Limb (tissue), 2 donors: Measurements from ENCODE around the gene TMEM184B.
"Not testable (repeated sequence)": the region's sequence is repeated elsewhere in the genome, so short reads cannot be mapped to it uniquely, and the experiment has no call there.

Experiments
- DNase-seq, 2 donors: peaks; one replicate each; pipeline ENCODE4 v3.0.0-alpha.2; 2016; ENCODE audit errors: extremely low spot score in 2 of 2

TMEM184B gene

DNA sequence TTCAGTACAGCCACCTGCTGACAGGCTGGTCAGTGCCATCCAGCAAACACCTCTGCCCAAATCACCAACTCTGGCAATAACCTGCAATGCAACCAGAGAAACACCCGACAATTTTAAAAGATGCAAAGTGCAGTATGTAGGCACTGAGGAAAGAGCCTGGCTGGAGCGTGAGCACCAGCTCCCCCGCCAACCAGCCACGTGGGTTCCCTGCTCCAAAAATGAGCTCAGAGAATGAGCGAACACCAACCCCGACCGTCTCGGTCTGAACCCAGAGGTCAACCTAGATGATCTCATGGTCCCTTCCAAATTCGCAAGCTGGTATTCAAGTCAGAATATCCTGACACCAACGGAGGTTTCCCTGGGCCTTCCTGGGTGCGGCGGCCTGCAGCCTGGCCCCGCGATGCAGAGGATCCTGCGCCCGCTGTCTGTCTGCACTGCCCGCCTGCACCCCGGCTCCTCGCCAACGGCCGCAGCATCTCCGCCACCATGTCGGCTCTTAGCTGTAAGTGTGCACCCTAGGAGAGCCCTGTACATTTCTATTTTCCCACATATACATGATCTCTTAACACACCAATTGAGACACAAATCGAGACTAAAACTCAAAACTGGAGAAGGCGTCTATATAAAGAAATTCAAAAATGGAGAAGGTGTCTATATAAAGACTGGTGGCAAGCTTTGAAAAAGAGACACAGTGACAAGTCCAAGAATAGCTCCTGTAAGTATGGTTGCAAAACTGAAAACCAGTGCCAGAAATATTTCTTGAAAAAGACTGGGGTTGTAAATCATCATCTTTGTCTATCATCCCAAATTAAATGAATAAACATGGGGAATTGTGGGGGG is 22.8 kb downstream of the TMEM184B start:
- no peak for DNase-seq

DNA sequence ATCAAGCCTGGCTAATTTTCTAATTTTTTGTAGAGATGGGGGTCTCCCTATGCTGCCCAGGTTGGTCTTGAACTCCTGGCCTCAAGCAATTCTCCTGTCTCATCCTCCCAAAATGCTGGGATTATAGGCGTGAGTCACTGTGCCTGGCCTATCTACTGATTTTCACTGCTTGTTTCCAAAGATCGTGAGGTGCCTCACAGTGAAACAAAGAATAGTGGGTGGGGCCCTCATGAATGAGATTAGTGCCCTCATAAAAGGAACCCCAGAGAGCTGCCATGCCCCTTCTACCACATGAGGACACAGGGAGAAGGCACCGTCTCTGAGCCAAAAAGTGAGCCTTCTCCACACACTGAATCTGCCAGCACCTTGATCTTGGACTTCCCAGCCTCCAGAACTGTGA is 23.5 kb downstream of the TMEM184B start:
- no peak for DNase-seq

DNA sequence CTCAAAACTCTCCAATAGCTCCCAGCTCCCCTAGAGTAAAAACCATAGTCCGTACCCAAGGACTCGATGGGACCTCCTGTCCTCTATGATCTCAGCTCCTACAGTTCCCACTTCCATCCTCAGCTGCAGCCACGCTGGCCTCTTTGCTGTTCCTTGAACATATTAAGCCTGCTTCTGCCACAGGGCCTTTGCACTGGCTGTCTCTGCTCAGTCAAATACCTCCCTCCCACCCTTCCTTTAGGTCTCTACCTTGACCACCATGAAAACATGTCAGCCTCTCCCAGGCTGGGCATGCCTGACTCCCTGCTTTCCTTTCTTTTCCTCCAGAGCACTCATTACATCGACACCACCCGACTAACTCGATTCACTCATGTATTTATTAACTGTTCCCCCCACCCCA is 24.5 kb downstream of the TMEM184B start:
- DNase-seq = no peak

DNA sequence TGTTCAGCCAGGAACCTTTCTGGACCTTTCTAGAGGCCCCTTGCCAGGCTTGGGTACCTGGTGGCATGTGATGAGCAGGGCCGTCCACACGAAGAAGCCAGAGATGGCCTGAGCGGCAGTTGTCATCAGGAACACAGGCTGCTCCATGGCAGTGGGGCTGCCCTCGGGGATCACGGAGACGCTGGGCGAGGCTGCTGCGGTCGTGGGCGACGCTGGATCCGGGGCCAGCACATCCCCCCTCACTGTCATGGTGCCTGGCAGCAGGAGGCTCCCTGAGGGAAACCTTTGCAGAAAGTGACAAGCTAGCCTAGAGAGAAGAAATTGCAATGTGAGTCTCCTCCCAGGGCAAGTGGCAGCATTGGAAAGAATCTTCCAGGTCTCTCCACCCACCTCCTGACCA is 25.1 kb downstream of the TMEM184B start:
- no peak for DNase-seq

DNA sequence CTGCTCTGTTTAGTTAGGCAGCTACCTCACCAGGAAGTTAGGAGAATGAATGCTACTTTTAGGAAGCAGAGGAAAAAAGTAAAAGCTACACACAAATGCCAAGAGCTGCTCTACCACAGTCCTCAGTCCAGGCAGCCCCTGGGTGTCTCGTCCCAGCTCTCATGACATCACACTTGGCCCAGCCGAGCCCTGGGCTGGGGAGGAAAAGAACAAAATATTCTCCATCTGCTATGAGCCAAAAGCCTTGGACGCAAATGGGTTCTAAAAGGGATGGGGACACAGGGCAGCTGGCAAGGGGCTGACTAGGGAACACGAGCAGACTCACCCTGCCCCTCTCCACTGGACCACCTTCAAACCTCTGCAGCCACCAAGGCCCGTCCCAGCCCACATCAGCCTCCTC is 26.1 kb downstream of the TMEM184B start:
- no peak for DNase-seq

DNA sequence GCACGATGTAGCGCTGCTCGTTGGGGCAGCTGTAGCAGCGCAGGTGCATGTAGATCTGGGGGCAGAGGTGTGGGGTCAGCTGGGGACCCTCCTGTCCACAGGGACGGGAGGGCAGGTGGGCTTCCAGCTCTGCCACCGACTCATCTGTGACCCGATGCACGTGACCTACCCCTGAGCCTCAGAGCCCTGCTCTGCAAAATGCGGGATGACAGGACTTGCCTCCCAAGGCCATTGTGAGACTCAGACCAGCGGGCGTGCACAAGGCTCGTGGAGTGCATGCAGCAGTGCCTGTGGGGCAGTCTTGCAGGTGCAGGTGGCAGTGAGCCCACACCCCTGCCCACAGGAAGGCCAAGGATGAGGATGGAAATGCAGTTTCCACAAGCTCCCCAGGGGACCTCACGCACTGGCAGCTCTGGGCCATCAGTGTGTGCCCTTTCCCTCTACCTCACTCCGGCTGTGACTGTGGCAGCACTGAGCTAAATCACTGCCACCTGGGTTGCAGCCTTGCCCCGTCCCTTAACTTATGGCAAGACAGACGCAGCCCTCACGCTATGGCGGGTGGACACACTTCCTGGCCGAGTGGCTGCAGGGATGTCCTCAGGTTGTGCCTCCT is 26.7 kb downstream of the TMEM184B start:
- DNase-seq = no peak

DNA sequence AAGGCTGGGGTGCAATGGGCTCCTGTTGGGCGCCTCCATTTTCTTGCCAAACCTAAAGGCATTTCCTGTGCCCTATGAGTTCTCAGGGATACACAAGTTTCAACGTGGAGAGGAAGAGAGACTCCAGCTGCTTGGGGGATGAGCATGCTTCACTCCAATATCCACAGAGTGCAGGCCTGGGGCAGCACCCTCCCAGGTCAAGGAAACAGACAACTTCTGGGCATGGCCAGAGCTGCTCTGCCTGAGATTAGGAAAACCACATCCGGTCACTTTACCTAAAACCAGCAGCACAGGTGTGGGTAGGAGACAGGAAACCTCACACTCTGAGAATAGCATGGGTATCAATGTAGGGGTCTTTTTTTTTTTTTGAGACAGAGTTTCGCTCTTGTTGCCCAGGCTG is 28.7 kb downstream of the TMEM184B start:
- no peak for DNase-seq

DNA sequence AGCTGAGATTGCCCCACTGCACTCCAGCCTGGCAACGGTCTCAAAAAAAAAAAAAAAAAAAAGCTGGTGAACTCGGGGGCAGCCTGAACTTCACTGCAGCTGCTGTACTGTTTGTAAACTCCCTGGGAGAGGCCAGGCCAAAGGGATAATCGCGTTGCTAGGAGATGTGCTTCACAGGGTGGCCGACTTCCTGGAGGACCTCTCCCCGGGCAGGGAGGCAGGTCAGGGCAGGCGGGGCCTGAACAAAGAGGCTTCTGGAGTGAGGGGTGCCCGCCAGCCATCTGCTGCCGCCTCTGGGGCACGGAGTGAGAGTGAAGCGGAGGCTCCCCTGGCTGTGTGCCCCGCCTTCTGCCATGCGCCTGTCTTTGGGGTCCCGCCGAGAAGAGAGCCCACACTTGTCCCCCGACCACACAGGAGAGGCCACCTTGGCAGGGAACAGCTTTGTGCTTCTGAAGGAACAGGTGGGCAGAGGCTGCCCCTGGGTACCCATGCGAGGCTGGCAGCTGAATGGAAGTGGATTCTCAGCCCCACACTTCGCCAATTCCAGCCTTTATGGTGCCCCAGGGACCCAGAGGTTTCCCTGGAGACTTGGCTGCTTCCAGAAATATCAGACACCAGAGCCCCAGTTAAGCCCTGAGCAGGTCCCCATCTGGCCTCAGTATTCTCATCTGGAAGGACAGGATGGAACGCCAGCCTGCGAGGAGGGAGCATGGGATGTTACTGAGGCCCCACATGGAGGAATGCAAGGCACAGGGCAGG is 29.6 kb downstream of the TMEM184B start:
- peak; percentile 64 to 68 for DNase-seq

DNA sequence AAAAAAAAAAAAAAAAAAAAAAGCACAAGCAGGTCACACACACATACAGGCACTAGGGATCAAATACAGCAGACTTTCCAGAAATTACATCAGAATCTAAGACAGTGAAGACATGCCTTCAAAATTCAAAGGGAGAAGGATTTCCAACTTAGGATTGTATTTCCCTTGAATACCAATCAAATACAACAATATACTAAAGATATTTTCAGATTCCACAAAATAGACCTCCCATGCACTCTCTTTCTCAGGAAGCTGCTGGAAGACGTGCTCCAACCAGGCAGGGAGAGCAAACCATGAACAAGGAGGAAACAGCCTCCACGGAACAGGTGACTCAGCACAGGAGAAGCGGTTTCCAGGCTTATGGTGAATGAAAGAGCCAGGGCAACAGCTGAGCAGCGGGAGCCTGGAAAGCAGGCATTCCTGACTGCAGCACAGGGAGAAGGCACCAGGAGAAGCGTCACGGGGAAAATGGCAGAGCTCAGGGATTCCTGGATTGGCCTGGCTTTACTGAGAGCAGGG is 32.0 kb downstream of the TMEM184B start:
- peak in 1 of 2 donors; percentile 64 for DNase-seq

DNA sequence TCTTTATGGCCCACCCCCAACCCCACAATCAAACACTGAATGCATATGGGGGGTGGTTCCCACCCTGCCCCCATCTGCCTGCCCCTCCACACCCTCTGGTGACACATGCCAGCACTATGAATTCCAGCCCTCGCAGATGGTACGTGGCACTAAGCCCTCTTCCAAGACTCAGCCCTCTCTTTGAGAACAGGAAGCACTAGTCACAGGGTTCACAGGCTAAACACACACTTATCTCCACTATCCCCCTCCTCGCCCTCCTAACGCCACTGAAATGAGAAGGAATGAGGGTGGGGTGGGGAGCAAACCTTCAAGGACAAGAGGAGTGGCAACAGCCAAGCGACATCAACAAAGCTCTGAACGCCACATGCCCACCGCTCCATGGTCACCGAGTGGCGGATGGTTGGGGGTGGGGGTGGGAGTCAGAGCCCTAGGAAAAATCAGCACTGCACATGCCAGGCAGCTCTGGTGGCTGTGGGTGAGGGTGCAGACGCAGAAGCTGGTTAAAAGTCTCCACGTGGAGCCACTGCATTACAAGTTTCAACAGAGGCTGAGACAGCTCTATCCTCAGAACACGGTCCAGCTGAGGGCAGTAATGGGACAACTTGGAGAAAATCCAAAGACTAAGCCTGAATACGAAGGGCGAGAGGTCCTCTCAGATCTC is 33.6 kb downstream of the TMEM184B start:
- no peak for DNase-seq

DNA sequence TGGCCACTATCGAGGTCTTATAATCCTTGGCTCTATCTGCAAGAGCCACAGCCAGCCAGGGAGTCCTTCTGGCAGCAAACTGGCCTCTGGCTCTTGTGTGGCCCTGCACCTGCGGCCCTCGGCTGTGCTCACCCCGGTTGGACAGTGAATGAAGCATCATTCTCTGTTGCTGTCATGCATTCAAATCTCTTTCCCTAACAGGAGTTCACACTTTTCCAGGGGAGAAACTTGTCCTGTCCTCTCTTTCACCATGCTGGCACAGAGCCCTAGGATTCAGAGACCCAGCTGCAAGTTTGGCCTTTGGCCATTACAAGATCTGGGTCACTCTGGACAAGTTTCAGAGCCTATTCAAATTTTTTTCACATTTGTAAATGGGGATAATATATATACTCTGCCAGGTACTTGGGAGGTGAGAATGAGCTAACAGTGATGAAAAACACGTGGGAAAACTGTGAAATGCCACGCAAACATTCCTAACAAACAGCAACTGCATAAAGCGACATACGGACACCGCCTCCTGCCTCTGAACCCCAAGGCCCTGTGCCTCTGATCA is 34.2 kb downstream of the TMEM184B start:
- DNase-seq = no peak

DNA sequence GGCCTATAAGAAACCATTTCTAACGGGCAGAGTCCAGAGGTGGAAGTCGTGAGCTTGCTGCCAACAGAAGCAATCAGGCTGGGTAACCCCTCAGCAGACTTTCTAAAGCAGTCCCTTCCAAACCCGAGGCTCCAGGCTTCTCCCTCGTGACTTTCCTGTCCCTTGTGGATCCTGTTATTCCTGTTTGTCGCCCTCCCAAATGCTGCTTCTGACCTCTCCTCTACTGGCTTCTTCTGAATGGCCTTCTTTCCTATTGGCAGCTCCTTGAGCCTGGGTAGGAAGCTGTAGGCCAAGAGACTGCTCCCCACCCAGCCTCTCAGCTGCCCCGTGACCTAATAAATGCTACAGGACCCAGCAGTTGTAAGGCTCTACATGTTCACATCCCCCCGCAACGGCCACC is 36.0 kb downstream of the TMEM184B start:
- no peak for DNase-seq

DNA sequence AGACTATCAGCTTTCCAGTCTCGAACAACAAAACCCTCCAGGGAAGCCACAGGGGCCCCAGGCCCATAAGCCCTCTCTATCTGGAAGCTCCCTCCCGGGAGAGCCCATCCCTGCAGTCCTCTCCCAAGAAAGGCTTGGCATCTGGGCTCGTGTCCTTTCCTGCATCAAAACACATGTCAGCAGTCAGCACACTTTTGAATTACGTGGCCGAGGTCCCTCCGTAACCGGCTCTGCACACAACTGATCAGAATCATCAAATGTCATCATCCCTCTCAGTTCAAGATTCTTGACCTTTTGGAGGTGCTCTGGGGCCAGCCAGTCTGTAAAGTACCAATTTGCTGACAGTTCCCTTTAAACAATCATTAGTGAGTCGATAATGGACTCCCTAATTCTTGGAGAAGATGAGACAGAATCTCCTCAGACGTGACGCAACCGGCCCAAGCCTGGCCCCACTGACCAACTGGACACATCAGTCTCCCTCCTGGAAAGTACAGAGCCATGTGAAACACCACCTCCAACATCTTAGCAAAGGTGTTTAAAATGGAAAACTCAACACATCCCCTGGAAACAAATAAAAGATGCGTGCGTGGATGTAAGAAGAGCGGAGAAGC is 37.5 kb downstream of the TMEM184B start:
- no peak for DNase-seq

DNA sequence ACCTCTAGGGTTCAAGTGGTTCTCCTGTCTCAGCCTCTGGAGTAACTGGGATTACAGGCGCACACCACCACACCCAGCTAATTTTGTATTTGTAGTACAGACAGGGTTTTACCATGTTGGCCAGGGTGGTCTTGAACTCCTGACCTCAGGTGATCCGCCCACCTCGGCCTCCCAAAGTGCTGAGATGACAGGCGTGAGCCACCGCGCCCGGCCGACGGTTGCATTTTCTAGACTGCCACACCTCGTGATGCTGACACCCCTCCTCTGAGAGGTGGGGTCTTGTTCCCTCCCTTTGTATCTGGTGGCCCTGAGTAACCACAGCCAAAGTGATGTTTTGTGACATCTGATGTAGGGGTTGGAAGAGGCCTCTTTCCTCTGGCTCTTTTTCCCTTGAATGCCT is 39.0 kb downstream of the TMEM184B start:
- not testable (repeated sequence) for DNase-seq

DNA sequence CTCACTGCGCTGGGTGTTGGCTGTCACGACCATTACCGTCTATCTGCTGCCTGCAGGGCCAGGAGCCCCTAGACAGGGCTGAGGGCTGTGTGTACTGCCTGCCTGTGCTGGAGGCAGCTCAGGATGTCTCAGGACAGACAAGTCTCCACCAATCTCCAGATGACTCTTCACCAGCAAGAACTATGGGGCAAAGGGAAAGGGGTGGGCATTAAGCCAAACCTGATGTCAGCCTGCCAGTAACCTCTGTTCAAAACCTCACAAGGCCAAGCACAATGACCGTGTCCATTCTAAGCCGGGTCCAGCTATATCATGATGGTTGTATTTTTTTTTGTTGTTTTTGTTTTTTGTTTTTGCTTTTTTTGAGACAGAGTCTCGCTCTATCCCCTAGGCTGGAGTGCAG is 39.4 kb downstream of the TMEM184B start:
- no peak for DNase-seq

DNA sequence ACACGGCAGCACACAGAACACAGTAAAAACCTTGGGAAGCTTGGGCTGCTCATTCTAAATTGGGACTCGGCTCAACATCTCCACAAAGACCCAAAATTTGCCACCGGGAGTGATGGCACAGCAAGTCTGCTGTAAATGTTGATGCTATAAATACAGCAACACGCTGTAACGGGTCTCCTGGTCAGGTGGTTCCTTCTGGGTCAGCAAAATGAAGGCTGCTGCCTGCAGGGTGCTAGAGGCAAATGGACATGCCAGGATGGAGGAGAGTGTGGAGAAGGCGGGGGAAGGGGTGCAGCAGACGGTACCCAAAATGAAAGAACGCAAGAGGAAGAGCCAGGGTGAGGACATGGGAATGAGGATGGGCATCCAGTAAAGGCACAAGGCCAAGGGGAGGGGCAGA is 40.6 kb downstream of the TMEM184B start:
- no peak for DNase-seq

DNA sequence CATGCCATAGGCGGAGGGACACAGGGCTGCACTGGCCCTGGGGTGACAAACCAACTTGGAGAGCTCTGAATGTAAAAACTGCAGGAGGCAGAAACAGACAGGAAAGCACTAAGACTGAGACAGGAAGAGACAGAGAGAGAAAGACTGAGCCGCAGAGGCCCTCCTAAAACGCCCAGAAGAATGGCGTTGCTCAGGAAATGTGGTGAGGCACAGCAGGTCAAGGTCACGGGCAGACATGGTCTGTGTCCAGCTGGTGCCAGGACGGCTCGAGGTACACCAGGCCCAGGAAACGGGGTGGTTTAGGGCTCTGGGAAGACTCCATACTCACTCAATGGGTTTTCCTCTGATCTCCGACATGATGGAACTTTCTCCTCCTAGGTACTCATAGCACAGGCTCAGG is 41.9 kb downstream of the TMEM184B start:
- DNase-seq = no peak

DNA sequence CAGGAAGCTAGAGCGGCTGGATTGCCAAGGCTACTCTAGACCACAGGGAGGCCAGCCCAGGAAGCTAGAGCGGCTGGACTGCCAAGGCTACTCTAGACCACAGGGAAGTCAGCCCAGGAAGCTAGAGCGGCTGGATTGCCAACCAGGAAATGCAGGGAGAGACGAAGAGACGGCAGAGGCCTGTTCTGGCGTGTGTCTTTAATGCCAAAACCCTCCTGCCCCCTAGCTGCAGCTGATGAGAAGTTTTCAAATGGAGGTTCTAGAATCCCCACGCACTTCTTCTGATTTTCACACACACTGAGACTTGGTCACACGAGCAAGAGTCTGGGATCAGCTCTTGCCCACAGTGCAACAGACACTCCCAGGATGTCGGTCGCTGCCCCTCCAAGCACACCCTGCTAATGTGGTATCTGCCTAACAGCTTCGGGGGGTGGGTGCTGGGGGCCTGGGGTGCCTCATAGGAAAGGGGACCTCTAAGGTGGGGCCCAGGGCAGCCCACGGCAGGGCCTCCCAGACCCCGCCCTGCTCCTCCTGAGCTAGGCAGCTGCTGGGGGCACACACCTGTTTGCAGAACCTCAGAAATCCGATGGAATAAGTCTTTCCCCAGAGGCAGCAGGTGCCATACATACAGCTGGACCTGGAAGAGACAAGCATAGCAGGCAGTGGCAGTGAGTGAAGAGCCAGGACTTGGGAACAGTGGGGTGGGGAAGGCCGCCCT is 42.5 kb downstream of the TMEM184B start:
- no peak for DNase-seq

DNA sequence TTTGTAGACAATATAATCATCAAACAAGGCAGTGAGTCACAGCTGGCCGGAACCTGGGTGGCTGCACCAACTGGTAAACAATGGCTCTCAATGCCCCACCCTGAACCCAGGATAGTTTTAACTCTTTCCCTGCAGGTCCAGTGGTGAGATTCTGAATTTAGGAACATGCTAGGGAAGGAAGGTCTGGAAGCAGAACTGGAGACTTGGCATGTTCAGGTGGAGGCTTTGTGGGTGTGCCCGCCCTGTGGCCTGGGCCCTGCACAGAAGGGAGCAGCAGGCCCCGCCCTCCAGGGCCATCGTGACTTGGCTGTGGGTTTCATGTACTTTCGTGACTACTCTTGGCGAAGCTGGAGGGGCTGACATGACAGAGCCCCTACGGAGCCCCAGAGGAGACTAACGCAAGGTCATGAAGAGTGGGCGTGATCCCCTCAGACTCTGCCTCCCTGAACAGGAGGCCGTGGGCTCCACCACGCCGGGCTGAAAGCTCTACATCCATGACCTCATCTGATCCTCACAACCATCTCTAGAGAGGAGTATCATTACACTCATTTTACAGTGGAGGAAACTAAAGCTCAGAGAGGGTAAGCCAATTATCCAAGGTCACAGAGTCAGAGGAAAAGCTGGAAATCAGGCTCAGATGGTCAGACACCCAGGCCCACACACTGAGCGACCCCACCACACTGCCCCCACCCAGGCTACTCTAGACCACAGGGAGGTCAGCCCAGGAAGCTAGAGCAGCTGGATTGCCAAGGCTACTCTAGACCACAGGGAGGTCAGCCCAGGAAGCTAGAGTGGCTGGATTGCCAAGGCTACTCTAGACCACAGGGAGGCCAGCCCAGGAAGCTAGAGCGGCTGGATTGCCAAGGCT is 43.7 kb downstream of the TMEM184B start:
- DNase-seq = no peak
